ENCODE data around the gene TFF2.

TFF2 gene

GRCh38 chr21:42390696-42391095 is 39.9 kb upstream of the TFF2 start:
- H3K4me1 Mint-ChIP-seq, result peaks cover 64% of the 10 kb centered on the region
- H3K27ac Mint-ChIP-seq, result no peak overlapping the region
- H3K27me3 Mint-ChIP-seq (ENCODE audit: low read depth, poor library complexity), result peaks cover 28% of the 10 kb centered on the region

GRCh38 chr21:42390193-42390592 is 39.4 kb upstream of the TFF2 start:
- Mint-ChIP-seq H3K27me3 (ENCODE audit: low read depth, poor library complexity) (peaks cover 29% of the 10 kb centered on the region), H3K4me1 (peaks cover 61% of the 10 kb centered on the region), H3K27ac (no peak overlapping the region), H3K36me3 (ENCODE audit: low read depth) (no peaks in the 10 kb centered on the region), H3K4me3 (no peak overlapping the region), H3K9me3 (peaks cover 32% of the 10 kb centered on the region)
- no peak for DNase-seq
- no peak for TF ChIP-seq CTCF (IDR thresholded peaks at IDR 0.05)

More at GRCh38 chr21:42390696-42391095, 39.9 kb upstream of the TFF2 start:
- Mint-ChIP-seq H3K9me3 (peaks cover 32% of the 10 kb centered on the region), H3K36me3 (ENCODE audit: low read depth) (no peaks in the 10 kb centered on the region), H3K4me3 (no peak overlapping the region)
- no peak for DNase-seq
- TF ChIP-seq CTCF (IDR thresholded peaks at IDR 0.05), result no peak

- H3K27ac Mint-ChIP-seq, result no peak overlapping the region
- DNase-seq, result no peak
- peaks cover 32% of the 10 kb centered on the region for H3K9me3 Mint-ChIP-seq
- no peak overlapping the region for H3K4me3 Mint-ChIP-seq
- H3K36me3 Mint-ChIP-seq (ENCODE audit: low read depth), result no peaks in the 10 kb centered on the region
- peaks cover 31% of the 10 kb centered on the region for H3K27me3 Mint-ChIP-seq (ENCODE audit: low read depth, poor library complexity)
- peaks cover 59% of the 10 kb centered on the region for H3K4me1 Mint-ChIP-seq
- no peak for TF ChIP-seq CTCF (IDR thresholded peaks at IDR 0.05)
These were observed 38.6 kb upstream of the TFF2 start for GRCh38 chr21:42389449-42389835.

- peaks cover 62% of the 10 kb centered on the region for H3K4me1 Mint-ChIP-seq
- TF ChIP-seq CTCF (IDR thresholded peaks at IDR 0.05), result no peak
- no peak overlapping the region for H3K27ac Mint-ChIP-seq
- no peaks in the 10 kb centered on the region for H3K36me3 Mint-ChIP-seq (ENCODE audit: low read depth)
- peaks cover 33% of the 10 kb centered on the region for H3K27me3 Mint-ChIP-seq (ENCODE audit: low read depth, poor library complexity)
- H3K9me3 Mint-ChIP-seq, result peaks cover 32% of the 10 kb centered on the region
- DNase-seq, result no peak
- peak overlapping the region; percentile 21 for H3K4me3 Mint-ChIP-seq
These were observed 38.1 kb upstream of the TFF2 start for GRCh38 chr21:42388740-42389448.

DNA sequence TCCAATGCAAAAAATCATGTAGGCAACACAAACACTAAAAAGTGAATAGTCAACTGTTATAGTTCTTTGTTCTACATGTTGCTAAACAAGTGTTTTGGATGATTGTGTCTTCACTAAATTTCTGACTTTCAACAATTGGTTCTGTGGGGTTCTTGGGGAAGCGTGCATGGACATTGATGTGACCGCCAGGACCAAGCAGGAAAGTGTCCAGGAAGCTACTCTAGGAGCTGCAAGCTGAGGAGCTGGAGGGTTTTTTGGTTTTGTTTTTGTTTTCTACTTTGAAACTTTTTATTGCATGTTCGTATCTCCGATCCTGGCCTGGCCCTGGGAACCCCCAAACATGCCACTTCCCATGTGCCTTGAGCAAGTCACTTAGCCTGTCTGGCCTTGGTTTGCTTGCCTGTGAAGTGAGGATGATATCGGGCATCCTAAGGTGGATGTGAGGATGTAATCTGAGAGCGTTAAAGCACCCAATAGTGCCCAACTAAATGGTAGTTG is 37.1 kb upstream of the TFF2 start:
- Mint-ChIP-seq H3K27me3 (ENCODE audit: low read depth, poor library complexity) (peaks cover 31% of the 10 kb centered on the region), H3K4me1 (peaks cover 56% of the 10 kb centered on the region), H3K27ac (no peak overlapping the region), H3K36me3 (ENCODE audit: low read depth) (no peaks in the 10 kb centered on the region), H3K9me3 (peaks cover 32% of the 10 kb centered on the region), H3K4me3 (no peak overlapping the region)
- no peak for TF ChIP-seq CTCF (IDR thresholded peaks at IDR 0.05)
- DNase-seq, result no peak

DNA sequence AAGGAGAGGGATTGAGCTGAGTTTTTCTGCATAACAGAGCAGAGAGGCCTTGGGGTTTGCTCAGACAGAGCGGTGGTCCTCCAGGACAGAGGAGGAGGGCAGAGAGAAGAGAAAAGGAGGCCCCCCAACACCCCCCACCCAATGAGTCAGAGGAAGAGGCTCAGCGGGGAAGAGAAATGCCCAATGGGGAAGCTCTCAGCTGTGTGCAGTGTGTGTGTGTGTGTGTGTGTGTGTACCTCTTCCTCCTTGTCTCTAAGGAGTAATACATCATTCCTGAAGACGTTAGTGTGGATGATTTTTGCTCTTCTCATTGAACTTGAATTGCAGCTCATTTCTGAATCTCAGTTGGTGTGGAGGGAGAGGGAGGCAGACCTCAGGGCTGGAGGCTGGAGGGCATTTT is 36.4 kb upstream of the TFF2 start:
- H3K9me3 Mint-ChIP-seq, result peaks cover 38% of the 10 kb centered on the region
- H3K27ac Mint-ChIP-seq, result peak overlapping the region; percentile 52
- H3K4me3 Mint-ChIP-seq, result no peak overlapping the region
- DNase-seq, result no peak
- H3K36me3 Mint-ChIP-seq (ENCODE audit: low read depth), result no peaks in the 10 kb centered on the region
- peaks cover 54% of the 10 kb centered on the region for H3K4me1 Mint-ChIP-seq
- peaks cover 37% of the 10 kb centered on the region for H3K27me3 Mint-ChIP-seq (ENCODE audit: low read depth, poor library complexity)
- no peak for TF ChIP-seq CTCF (IDR thresholded peaks at IDR 0.05)
